Fibroblast of pulmonary artery (primary cell): ENCODE data around the gene RPL29.

Experiments
- DNase-seq: peaks from one replicate; pipeline ENCODE4 v3.0.0-alpha.2; 2010; ENCODE audit warnings: low read depth
- H3K4me3 ChIP-seq: replicated peaks from 2 replicates; pipeline ENCODE4 v1.5.1; 2011; ENCODE audit warnings: low read depth, mild to moderate bottlenecking, control low read depth, low read length, moderate library complexity
- TF ChIP-seq, protein P1 (sequence below): IDR thresholded peaks from 2 replicates; pipeline ENCODE4 v1.5.1; 2011; ENCODE audit warnings: mild to moderate bottlenecking, control low read depth, low read length, inconsistent platforms; ENCODE audit errors: missing control alignments

Gene RPL29

DNA sequence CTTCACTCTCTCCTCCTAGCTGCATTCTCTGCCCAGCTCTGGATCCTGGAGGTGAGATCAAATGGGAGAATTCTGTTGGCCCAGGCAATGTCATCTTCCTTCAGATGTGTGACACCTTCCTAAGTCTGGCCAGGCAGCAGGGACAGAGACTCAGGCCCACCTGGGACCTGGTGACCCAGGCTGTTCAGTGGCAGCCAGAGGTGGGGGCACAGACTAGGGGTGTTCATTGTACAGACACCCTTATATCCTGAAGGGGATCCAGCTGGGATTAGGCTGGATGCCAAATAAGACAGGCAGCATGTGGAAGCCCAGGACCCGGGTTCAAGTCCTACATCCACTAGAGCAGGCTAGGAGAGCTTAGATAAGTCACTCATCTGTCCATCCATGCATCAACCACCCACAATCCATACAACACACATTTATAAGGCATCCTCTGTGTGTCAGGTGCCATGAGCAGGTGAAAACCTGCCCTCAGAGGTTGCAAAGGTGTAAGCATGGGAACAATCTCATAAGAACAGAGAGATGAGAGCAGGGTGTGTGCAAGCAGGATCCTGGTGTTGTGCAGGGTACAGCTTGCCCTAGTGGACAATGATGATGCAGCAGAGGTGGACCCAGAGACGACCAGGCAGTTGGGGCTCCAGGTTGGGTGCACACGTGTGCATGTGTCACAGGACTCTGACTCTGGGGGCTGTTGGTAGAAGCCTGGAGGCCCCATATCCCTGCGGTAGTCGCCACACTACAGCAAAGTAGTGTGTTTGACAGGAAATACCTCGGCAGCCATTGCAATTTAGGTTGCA is 18.3 kb upstream of the RPL29 start:
- no peak overlapping the region for H3K4me3 ChIP-seq
- no peak for DNase-seq
- TF ChIP-seq, protein P1, sequence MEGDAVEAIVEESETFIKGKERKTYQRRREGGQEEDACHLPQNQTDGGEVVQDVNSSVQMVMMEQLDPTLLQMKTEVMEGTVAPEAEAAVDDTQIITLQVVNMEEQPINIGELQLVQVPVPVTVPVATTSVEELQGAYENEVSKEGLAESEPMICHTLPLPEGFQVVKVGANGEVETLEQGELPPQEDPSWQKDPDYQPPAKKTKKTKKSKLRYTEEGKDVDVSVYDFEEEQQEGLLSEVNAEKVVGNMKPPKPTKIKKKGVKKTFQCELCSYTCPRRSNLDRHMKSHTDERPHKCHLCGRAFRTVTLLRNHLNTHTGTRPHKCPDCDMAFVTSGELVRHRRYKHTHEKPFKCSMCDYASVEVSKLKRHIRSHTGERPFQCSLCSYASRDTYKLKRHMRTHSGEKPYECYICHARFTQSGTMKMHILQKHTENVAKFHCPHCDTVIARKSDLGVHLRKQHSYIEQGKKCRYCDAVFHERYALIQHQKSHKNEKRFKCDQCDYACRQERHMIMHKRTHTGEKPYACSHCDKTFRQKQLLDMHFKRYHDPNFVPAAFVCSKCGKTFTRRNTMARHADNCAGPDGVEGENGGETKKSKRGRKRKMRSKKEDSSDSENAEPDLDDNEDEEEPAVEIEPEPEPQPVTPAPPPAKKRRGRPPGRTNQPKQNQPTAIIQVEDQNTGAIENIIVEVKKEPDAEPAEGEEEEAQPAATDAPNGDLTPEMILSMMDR, result no peak

DNA sequence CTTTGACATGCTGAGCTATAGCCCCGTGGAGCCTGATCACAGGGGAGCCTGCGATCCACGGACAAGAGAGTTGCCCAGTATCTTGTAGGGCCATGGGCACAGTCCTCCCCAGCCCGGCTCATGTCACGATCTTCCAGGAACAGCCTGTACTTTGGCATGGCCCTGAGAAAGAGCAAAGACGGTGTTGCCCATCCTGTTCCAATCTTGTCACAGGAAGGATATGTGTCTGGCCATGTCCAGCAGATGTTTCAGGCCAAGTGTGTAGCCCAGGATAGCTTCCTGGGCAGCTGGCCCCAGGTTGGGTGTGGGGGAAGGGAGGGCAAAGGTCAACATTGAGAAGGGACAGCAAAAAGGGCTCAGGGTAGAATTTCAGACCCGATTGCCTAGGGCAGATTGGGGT is 17.0 kb upstream of the RPL29 start:
- no peak for DNase-seq
- no peak overlapping the region for H3K4me3 ChIP-seq
- TF ChIP-seq, protein P1, result no peak

- TF ChIP-seq, protein P1, result no peak
- no peak overlapping the region for H3K4me3 ChIP-seq
- no peak for DNase-seq
Measured at GRCh38 chr3:52010431-52010830, 14.7 kb upstream of the RPL29 start.

DNA sequence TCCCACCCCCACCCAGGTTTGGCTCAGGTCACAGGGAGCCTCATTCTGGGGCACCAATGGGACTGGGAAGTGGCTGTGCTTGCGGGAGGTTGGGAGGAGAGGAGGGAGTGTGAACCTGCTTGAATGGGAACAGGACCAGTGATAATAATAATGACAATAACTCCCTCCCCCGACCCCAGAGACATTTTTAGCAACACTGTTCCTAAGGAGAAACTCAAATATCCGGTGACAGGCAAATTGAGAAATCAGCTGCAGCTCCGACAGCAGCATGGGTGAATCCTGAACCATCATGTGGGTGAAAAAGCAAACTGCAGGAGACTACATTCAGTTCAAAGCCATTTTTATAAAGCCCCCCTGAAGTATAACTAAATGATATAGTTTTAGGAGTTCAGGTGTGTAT is 11.6 kb upstream of the RPL29 start:
- TF ChIP-seq, protein P1, result no peak
- H3K4me3 ChIP-seq, result no peak overlapping the region
- no peak for DNase-seq

DNA sequence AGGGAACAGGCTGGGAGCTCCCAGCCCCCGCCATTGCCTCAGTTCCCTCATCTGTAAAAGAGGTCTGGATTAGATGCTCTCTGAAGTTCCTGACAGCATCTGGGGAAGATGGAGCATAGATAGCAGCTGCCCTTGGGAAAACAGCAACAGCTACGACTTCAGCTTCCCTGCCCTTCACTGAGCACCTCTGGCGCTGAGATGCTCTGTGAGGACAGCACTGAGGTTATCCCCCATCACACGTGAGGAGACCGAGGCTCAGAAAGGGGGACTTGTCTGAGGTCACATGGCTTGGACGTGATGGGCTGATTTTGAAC is 11.1 kb upstream of the RPL29 start:
- TF ChIP-seq, protein P1, result no peak
- DNase-seq, result no peak
- H3K4me3 ChIP-seq, result no peak overlapping the region

DNA sequence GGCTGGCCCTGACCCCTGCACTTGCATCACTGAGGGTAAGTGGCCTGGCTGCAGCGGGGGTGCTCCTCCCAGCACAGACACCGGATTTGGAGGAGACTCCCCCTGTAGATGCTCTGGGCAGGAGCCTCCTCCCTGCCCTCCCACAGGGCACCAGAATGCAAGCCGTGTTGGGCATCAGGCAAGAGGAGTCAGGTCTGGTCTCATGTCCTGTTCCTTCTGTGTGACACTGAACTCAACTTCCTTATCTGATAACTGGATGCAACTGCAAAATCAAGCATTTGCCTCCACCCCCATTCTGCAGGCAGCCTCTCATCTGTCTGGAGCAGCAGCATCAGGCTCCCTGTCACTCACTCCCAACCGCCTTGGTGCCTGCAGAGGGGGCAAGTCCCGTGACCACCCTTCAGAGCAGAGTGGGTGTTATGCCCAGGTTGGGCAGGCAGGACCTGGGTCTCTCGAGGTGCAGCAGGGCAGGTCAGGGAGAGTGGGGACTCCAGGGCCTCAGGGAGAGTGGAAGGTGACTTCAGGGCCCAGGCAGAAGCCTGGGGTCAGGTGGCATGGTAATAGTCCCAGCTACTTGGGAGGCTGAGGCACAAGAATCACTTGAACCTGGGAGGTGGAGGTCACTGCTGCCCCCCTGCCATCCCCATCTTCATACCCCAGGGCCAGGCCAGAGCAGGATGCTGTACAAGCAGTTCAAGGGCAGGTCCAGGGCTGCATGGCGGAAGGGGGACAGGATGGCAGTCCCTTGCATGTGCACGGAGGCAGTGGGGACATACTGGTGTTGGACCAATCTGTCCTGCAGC is 10.5 kb upstream of the RPL29 start:
- TF ChIP-seq, protein P1, result no peak
- no peak for DNase-seq
- no peak overlapping the region for H3K4me3 ChIP-seq
